NCI-H2227 (cell line): ENCODE data around the gene CYTIP.
A peak's percentile ranks its signal among the peaks of the same experiment; 100 is the strongest.

Experiments
- DNase-seq: peaks from one replicate; lab custom pipeline; 2025; ENCODE audit not compliant: unreplicated experiment; lab: John Stamatoyannopoulos, UW

Gene CYTIP

DNA sequence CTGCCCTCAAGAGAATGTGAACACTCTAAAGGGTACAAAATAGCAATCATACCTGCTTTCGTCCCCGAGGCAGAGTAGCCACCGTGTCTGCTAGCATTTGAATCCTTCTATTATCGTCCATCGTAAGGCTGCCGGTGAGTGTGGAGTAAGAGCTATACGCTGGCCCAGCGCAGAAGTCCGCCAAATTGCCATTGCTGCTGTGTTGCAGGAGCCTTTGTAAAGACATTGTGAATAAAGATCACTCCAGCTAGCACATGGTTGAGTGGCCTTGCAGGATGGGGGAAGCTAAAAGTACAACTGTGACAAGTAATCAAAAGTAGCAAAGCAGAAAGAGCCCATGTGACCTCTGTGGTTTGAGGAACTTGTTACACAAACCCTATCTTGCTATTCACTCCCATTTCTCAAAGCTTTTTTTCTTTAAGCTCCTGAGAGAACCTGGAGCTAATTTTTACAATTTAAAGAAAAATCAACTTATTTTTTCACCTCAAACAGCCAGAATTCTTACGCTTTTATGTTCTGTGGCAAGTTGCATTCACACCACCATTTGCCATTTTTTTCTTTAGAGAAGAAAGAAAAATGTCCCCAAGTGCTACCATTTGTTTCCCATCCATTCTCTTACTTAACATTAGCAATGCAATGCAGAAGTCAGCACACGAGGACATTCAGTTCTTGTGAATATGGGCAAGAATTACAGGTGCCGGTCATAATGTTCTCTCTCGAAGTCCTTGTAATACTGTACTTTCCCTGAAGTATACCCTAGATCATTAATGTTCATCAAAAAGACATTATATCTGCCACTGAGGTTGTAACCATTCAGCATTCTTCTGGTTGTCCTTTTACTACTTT lies at the start of gene CYTIP:
TSS of gene CYTIP (minus strand) at position 295 of the 846 bp plus-strand sequence. CDS start at position 226, 69 bp downstream.
- DNase-seq, result no peak

GRCh38 chr2:157492189-157492773 lies 48.4 kb upstream of the CYTIP start:
- peak; percentile 84 for DNase-seq

DNA sequence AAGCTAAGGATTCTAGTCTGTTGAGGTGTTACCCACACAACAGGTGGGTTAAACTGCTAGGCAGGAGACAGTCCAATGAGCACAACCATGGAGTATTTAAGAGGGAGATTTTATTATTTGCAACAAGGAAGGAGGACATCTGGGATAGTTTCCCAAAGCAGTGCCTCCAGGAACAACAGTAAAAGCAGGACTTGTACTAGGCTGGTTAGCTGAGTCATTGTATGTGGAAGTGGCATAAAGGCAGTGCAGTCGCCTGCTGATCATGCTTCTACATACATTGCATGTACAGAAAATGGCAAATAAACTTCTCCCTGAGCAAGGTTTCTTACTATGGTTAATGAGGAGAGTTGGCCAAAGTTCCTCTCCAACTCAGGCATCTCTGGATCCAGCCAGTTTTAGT lies 46.1 kb upstream of the CYTIP start:
- DNase-seq, result no peak

GRCh38 chr2:157488877-157489276 lies 45.0 kb upstream of the CYTIP start:
- DNase-seq, result no peak

- DNase-seq, result no peak
Measured at GRCh38 chr2:157487747-157488146, 43.9 kb upstream of the CYTIP start.

GRCh38 chr2:157487271-157487610 lies 43.4 kb upstream of the CYTIP start:
- no peak for DNase-seq

- no peak for DNase-seq
Measured at GRCh38 chr2:157486596-157487270, 42.8 kb upstream of the CYTIP start.

DNA sequence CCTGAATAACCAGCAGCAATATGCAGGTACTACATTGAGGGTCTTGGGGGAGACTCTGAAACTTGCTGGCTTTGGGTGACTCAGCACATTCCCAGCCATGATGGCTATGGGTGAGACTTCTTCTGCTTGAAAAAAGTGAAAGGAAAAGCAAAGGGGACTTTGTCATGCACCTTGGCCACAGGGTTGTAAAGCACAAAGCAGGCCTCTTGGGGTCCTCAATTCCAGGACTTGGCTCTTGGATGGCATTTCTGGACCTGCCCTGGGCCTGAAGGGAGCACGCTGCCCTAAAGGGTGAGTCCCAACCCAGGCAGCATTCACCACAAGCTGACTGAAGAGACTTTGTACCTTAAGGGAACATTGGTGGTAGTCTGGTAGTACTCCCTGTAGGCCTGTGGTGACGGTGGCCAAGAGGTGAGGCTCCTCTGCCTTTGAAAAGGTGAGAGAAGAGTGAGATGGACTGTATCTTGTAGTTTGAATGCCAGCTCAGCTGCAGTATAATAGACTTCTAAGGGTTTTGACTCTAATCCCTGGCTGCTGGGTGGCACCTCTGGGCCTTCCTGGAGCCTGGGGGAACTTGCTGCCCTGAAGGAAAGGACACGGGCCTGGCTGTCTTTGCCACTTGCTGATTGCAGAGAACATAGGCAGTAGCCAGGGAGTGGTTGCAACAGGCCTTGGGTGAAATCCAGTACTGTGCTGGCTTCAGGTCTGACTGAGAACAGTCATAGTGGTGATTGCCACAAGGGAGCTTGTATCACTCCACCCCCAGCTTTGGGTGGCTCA lies 36.5 kb upstream of the CYTIP start:
- no peak for DNase-seq

GRCh38 chr2:157479081-157480027 lies 35.5 kb upstream of the CYTIP start:
- no peak for DNase-seq

DNA sequence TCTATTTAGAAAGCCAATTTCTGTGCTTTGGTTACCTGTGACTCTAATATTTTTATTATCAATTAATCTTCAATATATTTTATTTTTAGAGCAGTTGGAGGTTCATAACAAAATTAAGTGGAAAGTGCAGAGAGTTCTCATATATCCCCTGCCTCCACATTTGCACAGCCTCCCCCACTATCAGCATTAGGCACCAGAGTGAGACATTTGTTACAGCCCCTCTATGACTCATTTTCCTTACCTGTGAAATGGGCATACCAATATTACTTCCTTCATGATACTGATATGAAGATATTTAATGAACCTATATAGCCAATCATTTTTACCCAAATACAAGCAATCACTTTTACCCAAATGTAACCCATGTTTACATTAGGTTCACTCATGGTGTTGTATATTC lies 34.0 kb upstream of the CYTIP start:
- no peak for DNase-seq

DNA sequence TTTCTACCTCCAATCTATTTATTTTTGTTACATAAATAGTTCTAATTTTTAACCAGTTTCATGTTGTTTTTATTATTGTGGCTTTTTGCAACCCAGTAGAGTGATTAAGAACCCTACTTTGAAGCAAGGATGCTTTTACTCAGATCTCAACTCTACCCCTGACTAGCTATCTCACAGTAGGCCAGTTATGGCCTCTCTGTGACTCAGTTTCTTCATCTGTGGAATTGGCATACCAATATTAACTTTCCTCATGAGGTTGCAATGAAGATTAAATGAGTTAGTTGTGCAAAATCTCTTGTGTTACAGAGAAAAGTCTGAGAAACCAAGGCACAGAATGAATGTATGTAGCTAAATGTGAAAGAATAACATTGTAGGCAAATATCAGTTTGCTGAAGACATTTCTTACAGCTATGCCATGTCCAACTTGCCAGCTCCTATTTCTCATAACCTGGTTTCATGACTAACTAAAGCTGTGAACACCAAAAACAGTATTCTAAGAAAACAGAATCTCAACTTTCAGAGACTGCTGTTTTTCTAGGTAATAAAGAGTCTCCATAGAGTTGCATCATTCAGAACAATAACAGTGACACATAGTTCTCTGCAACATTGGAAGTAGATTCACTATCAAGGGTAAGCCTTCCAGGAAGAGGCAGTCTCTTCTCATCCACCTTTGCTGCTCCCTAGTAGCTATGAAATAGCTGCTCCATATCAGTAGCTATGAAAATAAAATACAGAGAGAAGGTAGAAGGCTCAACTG lies 33.2 kb upstream of the CYTIP start:
- no peak for DNase-seq

GRCh38 chr2:157475722-157476390 lies 32.0 kb upstream of the CYTIP start:
- DNase-seq, result no peak

DNA sequence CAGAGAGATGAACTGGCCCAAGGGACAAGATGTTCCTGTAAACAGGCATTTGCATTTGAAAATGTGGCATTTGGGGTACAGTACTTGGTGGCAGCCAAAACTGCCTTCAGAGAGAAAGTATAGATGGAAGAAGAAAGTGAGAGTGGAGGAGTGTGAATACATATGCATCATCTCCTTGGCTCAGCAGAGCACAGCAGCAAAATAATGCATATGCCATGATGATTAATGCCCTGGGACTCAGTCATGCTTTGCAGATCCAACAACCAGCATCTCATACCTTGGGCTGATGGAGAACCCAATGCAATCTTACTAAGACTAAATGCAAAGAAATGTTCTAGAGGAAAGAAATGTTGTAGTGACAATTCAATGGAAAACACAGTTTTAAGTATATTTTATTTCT lies 29.7 kb upstream of the CYTIP start:
- DNase-seq, result no peak

DNA sequence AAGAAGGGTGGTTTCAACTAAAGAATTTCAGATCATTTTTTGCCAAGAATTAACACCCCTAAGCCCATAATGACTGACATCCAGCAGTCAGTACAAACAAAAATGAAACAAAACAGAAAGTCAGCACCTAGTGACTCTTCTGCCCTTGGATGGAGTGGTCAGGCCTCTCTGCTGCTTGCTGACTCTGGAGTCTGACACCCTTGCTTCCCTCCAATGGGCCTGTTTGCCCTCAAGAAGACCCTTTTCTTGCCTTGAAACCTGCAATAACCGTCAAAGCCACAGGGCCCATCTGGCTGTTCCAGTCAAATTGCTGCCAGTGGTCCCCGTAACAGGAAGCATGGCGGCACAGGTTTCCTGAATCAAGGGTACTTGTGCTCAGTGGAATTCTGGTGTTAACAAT lies 27.2 kb upstream of the CYTIP start:
- DNase-seq, result no peak

DNA sequence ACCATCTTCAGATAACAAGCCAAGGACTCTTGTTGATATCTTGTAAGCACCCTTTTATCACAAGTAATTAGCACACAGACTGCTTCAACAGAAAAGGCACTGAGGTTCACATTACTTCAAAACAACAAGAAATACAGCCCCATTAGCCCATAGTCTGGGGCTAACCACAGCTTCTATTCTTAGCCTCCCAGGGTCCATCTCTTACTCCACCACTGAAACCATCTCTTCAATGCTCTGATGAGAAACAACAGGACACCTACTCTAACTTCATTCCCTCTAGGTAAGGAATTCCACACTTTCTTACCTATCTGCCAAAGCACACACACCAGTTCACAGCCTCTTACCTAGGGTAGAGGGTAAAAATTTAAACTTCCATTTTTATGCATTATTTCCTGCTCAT lies 26.4 kb upstream of the CYTIP start:
- no peak for DNase-seq

DNA sequence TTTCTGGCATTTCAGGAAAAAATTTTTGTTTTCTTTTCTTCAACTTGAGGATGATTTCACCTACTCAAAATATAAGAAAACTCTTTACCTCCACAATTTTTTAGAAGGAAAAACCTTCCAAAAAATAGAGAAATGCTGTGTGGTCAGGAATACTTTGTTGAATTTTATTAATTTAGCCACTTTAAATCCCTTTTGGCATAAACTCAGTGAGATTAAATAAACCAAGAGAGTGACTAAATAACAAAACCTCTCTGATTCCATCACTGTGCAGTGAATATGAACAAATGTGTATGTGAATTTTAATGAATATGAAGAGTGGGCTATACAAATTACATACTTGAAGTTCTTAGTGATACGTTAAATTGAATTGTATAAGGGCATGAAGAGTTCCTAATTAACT lies 25.8 kb upstream of the CYTIP start:
- DNase-seq, result no peak

DNA sequence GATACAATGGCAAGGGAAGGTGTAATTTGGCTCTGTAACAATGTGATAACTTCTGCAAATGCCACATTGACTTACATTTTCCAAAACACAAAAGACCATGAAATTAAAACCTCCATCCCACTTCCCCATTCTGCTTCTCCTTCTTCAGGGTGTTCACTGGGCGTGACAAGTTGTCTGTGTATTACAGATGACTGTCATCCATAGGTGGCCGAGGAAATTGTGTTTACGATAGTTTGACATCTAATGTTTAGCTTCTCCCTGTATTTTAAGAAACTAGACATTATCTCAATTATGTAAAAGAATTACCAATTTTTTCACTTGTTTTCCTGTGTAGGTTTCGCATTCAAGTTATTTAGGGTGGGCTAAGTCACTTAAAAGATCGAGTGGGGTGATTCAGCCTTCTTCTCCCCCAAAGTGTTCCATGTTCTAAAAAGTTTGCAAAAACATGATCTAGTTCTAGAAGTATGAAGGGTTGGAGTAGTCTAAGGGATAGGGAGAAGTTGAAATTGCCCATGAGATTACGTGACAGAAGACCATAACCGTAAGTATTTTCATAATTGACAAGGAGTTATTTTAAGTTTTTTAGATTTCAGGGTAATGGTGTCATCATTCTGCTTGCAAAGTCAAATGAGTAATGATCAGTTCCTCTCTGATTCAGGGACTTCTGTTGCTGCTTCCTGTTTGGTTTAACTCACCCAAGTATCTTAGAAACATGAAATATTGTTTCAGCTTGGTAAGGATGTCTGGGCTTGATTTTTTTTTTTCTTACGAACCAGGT lies 25.2 kb upstream of the CYTIP start:
- no peak for DNase-seq

DNA sequence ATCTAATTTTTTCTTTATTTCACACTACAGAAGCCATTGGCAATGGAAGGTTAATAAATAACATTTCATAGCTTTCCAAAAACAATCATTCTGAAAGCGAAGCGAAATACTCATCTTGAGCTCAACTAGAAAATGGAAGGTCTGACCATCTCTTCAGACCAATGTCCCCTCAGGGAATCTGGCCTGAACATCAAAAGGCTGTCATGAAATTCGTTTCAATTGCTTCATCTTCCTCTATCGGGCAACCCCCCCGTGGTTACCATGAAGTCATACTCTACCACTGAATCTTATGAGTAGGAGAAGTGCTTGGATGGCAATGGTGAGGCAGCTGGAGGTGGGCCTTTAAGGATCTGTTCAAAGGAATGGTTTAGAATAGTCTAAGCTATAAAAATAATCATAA lies 22.9 kb upstream of the CYTIP start:
- no peak for DNase-seq
